HG03064 (cell line): ENCODE measurements around the gene RHCG.

Experiments used
- ATAC-seq: cut with Tn5 transposase; IDR thresholded peaks from one replicate; pipeline ENCODE4 v1.9.1; 2021; ENCODE audit warnings: low read depth; ENCODE audit not compliant: unreplicated experiment

RHCG gene

GRCh38 chr15:89496155-89497098, at the start of gene RHCG:
RHCG (minus strand) TSS chr15:89496583; CDS start chr15:89496544, 39 bp downstream.
- ATAC-seq, result no peak

GRCh38 chr15:89543389-89543788, 47.0 kb upstream of the RHCG start:
- no peak for ATAC-seq

- ATAC-seq, result no peak
Measured at GRCh38 chr15:89542369-89542768, 46.0 kb upstream of the RHCG start.

- ATAC-seq, result no peak
Measured at GRCh38 chr15:89539027-89539426, 42.6 kb upstream of the RHCG start.

GRCh38 chr15:89533861-89534544, 37.6 kb upstream of the RHCG start:
- no peak for ATAC-seq

GRCh38 chr15:89531796-89532537, 35.6 kb upstream of the RHCG start:
- no peak for ATAC-seq

GRCh38 chr15:89530976-89531375, 34.6 kb upstream of the RHCG start:
- no peak for ATAC-seq

- ATAC-seq, result no peak
Measured at GRCh38 chr15:89528757-89529352, 32.5 kb upstream of the RHCG start.

- no peak for ATAC-seq
Measured at GRCh38 chr15:89526601-89527441, 30.4 kb upstream of the RHCG start.

- no peak for ATAC-seq
Measured at GRCh38 chr15:89526181-89526580, 29.8 kb upstream of the RHCG start.

GRCh38 chr15:89524184-89524583, 27.8 kb upstream of the RHCG start:
- ATAC-seq, result no peak

- ATAC-seq, result no peak
Measured at GRCh38 chr15:89523101-89523500, 26.7 kb upstream of the RHCG start.

- no peak for ATAC-seq
Measured at GRCh38 chr15:89521605-89522004, 25.2 kb upstream of the RHCG start.

- no peak for ATAC-seq
Measured at GRCh38 chr15:89515477-89515876, 19.1 kb upstream of the RHCG start.

- no peak for ATAC-seq
Measured at GRCh38 chr15:89514596-89515406, 18.4 kb upstream of the RHCG start.

- ATAC-seq, result no peak
Measured at GRCh38 chr15:89514186-89514585, 17.8 kb upstream of the RHCG start.

GRCh38 chr15:89513284-89513683, 16.9 kb upstream of the RHCG start:
- no peak for ATAC-seq

- ATAC-seq, result no peak
Measured at GRCh38 chr15:89512631-89513030, 16.2 kb upstream of the RHCG start.
